Activated T-cell treated with anti-CD3 and anti-CD28 coated beads, Interleukin-2, amount 50 U/mL, for 72 hours (primary cell): Measurements from ENCODE around the gene DCAF17. TPM values are rescaled to one million over a fixed set of nuclear protein-coding genes. Genes with fewer than 3 reads are reported as not detected.
"Not testable (repeated sequence)": the region's sequence is repeated elsewhere in the genome, so short reads cannot be mapped to it uniquely, and the experiment has no call there.

Experiments
- ATAC-seq, 2 donors: fragments of 150-1000 bp; cut with Tn5 transposase; replicated peaks in 1 of 2; 2 replicates each; pipeline ENCODE4 v1.10.0; 2021; ENCODE audit warnings: moderate library complexity in 2 of 2, mild to moderate bottlenecking in 1 of 2
- DNase-seq, 2 donors: peaks; one replicate each; pipeline ENCODE4 v3.0.0; 2021 to 2022; ENCODE audit warnings: mixed read lengths in 1 of 2
- H3K27ac Mint-ChIP-seq: one replicate; pipeline ENCODE4 v1.8.0; 2022; ENCODE audit warnings: mild to moderate bottlenecking, moderate library complexity, mixed read lengths
- H3K27me3 Mint-ChIP-seq: one replicate; pipeline ENCODE4 v1.8.0; 2022; ENCODE audit warnings: low read depth, mixed read lengths
- H3K36me3 Mint-ChIP-seq, 2 donors: one replicate each; pipeline ENCODE4 v1.8.0; 2022; ENCODE audit warnings: mixed read lengths in 2 of 2, mild to moderate bottlenecking in 1 of 2; ENCODE audit not compliant: insufficient read depth in 2 of 2
- H3K4me1 Mint-ChIP-seq: one replicate; pipeline ENCODE4 v1.8.0; 2022; ENCODE audit warnings: low read depth, mixed read lengths
- H3K4me3 Mint-ChIP-seq, 2 donors: one replicate each; pipeline ENCODE4 v1.8.0; 2022; ENCODE audit warnings: mild to moderate bottlenecking in 2 of 2, mixed read lengths in 2 of 2, moderate library complexity in 2 of 2
- H3K9me3 Mint-ChIP-seq, 2 donors: one replicate each; pipeline ENCODE4 v1.8.0; 2022; ENCODE audit warnings: mixed read lengths in 2 of 2
- total RNA-seq, 2 donors: library from RNA; stranded (reverse); gene quantifications; one replicate each; pipeline ENCODE4 v1.2.3, GENCODE V29; 2022

Gene DCAF17
- total RNA-seq, 2 donors from 2014 or later = 21.9 to 35.1 TPM

DNA sequence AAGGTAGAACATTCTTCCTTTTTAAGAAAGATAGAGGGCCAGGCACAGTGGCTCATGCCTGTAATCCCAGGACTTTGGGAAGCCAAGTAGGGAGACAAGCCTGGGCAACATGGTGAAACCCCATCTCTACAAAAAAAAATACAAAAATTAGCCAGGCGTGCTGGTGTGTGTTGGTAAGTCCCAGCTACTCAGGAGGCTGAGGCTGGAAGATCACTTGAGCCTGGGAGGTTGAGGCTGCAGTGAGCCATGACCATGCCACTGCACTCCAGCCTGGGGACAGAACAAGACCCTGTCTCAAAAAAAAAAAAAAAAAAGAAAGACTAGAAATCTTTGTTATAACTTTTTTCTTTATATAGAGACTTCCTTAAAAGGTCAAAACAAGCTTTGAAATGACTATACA is 96.8 kb downstream of the DCAF17 start:
- not testable (repeated sequence) for H3K27ac Mint-ChIP-seq, H3K36me3 Mint-ChIP-seq, H3K4me3 Mint-ChIP-seq, H3K9me3 Mint-ChIP-seq, H3K4me1 Mint-ChIP-seq, DNase-seq, ATAC-seq
- peaks cover 31% of the 10 kb centered on the region for H3K27me3 Mint-ChIP-seq

DNA sequence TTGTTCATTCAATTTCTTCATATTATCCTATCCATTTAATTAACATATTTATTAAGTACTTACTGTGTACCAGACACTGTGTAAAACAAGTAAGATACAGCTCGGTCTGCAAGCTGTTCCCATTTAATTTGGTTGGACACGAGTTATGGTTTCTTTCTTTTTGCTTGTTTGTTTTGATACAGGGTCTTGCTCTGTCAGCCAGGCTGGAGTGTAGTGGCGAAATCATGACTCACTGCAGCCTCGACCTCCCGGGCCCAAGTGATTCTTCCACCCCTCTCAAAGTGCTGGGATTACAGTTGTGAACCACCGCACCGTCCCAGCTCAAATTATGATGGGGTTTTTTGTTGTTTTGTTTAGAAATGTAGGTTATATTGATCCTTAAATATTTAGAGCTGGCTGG is 97.3 kb downstream of the DCAF17 start:
- Mint-ChIP-seq H3K27me3 (peaks cover 33% of the 10 kb centered on the region), H3K36me3 (peaks cover 0 to 3% of the 10 kb centered on the region in 2 donors), H3K4me1 (no peaks in the 10 kb centered on the region), H3K27ac (no peak overlapping the region), H3K9me3 (peaks cover 3 to 4% of the 10 kb centered on the region in 2 donors), H3K4me3 (no peak overlapping the region)
- ATAC-seq = no peak
- DNase-seq = no peak

- peaks cover 0 to 3% of the 10 kb centered on the region in 2 donors for H3K36me3 Mint-ChIP-seq
Measured at GRCh38 chr2:171531836-171532450, 97.9 kb downstream of the DCAF17 start.

DNA sequence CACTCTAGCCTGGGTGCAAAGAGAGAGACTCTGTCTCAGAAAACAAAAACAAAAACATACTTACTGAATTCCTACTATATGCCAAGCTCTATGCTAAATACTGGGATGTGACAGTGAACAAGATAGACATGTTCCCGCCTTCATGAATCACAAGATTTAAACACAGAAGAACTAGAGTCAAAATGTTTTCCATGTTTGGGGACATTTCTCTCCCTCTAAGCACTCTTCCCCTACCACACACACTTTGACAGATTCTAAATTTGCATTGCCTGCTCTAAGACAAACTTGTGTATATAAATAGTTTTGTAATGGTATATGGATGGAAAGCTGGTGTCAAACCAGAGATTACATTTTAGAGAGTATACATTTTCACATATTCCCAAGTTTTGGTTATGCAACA is 99.3 kb downstream of the DCAF17 start:
- Mint-ChIP-seq H3K36me3 (peaks cover 0 to 3% of the 10 kb centered on the region in 2 donors), H3K9me3 (peaks cover 3 to 4% of the 10 kb centered on the region in 2 donors), H3K4me3 (no peak overlapping the region), H3K27me3 (peaks cover 40% of the 10 kb centered on the region), H3K4me1 (no peaks in the 10 kb centered on the region), H3K27ac (no peak overlapping the region)
- no peak for DNase-seq
- ATAC-seq = no peak

More at GRCh38 chr2:171531836-171532450, 97.9 kb downstream of the DCAF17 start:
- Mint-ChIP-seq H3K9me3 (peaks cover 3 to 4% of the 10 kb centered on the region in 2 donors), H3K4me3 (no peak overlapping the region), H3K27ac (no peak overlapping the region), H3K4me1 (no peaks in the 10 kb centered on the region), H3K27me3 (peaks cover 39% of the 10 kb centered on the region)
- DNase-seq (no peak), ATAC-seq (no peak)

Other genes starting within 250 kb of the DCAF17 start
- 10 to 100 TPM; 25.6 to 31.0 TPM for gene METTL8, start 236 bp upstream of the DCAF17 start, total RNA-seq
- gene CYBRD1, start 88.2 kb downstream of the DCAF17 start, total RNA-seq = 1 to 10 TPM; 1.1 to 3.2 TPM